ENCODE measurements around the gene SPAG5. TPM values are rescaled to one million over a fixed set of nuclear protein-coding genes. Genes with fewer than 3 reads are reported as not detected.

The SPAG5 gene
- total and polyA plus RNA-seq, 10 of the 15 experiments (the other 5 are each of a cell fraction or from before 2014, with no cell fraction given), result 73.5 to 171 (median 106) TPM

GRCh38 chr17:28567604-28568003 lies 31.2 kb downstream of the SPAG5 start (continued):
- TF ChIP-seq RELB (IDR thresholded peaks at IDR 0.05; ENCODE audit: low read depth), result peak; percentile 84
- no peak for TF ChIP-seq CEBPB (IDR thresholded peaks at IDR 0.05; ENCODE audit: borderline replicate concordance in 1 of 2, low read depth in 2 of 2, low read length in 2 of 2)
- TF ChIP-seq IRF3 (IDR thresholded peaks at IDR 0.05), result no peak
- TF ChIP-seq ELK1 (IDR thresholded peaks at IDR 0.05; ENCODE audit: low read depth, low read length), result no peak
- TF ChIP-seq ZNF687 (IDR thresholded peaks at IDR 0.05), result no peak
- TF ChIP-seq USF2 (IDR thresholded peaks at IDR 0.05; ENCODE audit: borderline replicate concordance, low read depth, low read length), result no peak
- TF ChIP-seq EED (IDR thresholded peaks at IDR 0.05; ENCODE audit: low read depth), result peak; percentile 80
- no peak for TF ChIP-seq KAT2A (conservative IDR thresholded peaks at IDR 0.05; ENCODE audit: control insufficient read depth, low read depth, low read length)
- no peak for TF ChIP-seq PBX3 (IDR thresholded peaks at IDR 0.05; ENCODE audit: insufficient replicate concordance, low read depth, low read length)
- TF ChIP-seq CHD2 (IDR thresholded peaks at IDR 0.05; ENCODE audit: borderline replicate concordance, low read depth, low read length), result no peak
- no peak for TF ChIP-seq CHD4 (IDR thresholded peaks at IDR 0.05)
- no peak for TF ChIP-seq NR2F1 (conservative IDR thresholded peaks at IDR 0.05)
- no peak for TF ChIP-seq BRCA1 (IDR thresholded peaks at IDR 0.05; ENCODE audit: low read depth, low read length)
- TF ChIP-seq IKZF1 (conservative IDR thresholded peaks at IDR 0.05), result peak; percentile 80
- TF ChIP-seq ZBED1 (IDR thresholded peaks at IDR 0.05; ENCODE audit: borderline replicate concordance), result no peak
- no peak for TF ChIP-seq ATF3 (IDR thresholded peaks at IDR 0.05; ENCODE audit: borderline replicate concordance, extremely low read depth, low read depth, low read length)
- no peak for TF ChIP-seq NFYA (IDR thresholded peaks at IDR 0.05; ENCODE audit: borderline replicate concordance, low read depth, low read length)
- TF ChIP-seq BCL3 (IDR thresholded peaks at IDR 0.05; ENCODE audit: borderline replicate concordance, insufficient read depth, low read depth, low read length, poor library complexity, severe bottlenecking), result no peak

Data from GM12878 (cell line).